Left kidney (tissue), 2 donors: ENCODE data around the gene PALLD. TPM values are rescaled to one million over a fixed set of nuclear protein-coding genes. Genes with fewer than 3 reads are reported as not detected.
A peak's percentile ranks its signal among the peaks of the same experiment; 100 is the strongest.

ENCODE experiments used
- DNase-seq: peaks from one replicate; pipeline ENCODE4 v3.0.0-alpha.2; 2013
- polyA plus RNA-seq: library from polyadenylated mRNA; unstranded; fragments of 120-200 nt; gene quantifications from one replicate; pipeline ENCODE4 v1.2.1, GENCODE V29; 2013; ENCODE audit not compliant: insufficient read length

PALLD gene
- polyA plus RNA-seq, 1 donor = 203 TPM

DNA sequence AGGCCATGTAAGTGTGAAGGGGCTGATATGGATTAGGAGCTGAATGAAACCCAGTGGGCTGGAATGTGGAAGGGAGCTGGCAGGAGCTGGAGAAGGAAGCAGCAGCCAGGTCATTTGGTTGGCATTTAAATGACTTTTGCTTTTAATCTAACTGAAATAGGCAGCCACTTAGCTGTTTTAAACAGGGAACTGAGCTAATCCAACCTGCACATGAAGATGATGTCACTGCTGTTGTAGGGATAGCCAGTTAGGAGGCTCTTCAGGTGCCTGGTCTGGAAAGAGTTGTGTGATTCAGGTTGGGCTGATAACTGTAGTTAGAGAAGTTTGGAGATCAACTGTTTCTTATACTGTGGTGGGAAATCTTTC lies 122.4 kb downstream of the PALLD start:
- DNase-seq = no peak

DNA sequence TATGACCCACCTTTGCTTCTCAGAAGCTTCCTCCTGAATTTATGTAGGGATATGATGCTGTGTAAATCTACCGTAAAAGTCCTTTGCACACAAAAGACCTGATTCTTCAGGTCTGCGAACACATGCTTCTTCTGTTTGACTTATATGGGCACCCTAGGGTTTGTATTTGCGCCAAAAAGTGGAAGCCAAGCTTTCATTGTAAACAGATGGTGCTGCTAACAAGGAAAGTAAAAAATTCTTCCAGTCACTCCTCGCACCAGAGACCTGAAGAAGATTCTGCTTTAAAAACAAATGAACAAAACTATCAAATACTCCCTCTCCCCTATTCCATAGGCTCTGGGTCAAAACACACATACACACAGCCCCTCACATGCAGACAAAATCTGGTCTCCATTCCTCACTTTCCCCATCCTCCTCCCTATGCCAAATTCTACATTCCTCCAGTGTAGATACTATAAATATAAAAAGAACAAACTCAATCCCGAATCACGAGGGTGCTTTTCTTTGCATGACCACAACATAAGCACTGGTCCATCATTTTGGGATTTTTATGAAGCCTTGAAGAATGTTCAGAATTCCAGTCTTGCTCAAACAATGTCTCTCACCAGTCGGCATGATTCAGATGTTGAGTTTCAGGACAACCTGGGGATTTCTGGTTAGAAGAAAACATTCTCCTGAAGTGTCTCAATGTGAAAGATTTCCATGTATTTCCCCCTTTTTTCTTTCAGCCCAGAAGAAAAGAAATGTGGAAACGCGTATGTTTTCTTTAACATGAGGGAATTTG lies 125.1 kb downstream of the PALLD start:
- no peak for DNase-seq

DNA sequence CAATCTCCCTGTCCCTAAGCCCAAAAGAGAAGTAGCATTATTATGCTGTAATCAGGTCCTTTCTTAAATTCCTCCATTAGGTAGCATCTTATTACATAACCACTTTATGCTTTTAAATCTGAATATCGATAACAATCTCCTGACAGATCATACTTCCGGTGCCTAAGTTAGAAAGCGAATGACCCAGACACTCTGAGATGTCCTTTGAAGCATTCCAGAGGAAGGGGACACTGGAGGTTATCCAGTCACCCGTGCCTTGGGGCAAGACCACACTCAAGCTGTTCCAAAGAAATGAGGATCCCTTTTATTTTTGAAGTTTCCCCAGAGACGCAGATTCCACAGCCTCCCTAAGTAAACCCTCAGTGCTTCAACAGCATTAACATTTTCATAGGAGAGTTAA lies 125.7 kb downstream of the PALLD start:
- no peak for DNase-seq

DNA sequence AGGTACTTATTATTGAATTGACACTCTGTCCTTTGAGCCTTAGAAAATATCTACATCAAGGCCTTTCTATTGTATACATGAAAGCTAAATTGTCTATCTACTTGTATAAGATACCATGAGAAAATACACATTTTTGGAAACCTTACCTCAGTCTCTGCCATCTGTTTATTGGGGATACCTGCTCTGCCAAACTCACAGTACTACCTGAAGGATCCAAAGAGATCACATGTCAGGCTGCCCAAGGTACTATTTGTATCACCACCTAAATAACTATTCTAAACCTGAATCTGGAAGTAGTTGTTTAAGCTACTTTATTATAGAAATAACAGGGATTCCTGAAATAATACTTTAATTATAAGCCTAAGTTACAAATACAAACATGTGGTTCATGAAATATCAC lies 126.2 kb downstream of the PALLD start:
- DNase-seq = no peak

DNA sequence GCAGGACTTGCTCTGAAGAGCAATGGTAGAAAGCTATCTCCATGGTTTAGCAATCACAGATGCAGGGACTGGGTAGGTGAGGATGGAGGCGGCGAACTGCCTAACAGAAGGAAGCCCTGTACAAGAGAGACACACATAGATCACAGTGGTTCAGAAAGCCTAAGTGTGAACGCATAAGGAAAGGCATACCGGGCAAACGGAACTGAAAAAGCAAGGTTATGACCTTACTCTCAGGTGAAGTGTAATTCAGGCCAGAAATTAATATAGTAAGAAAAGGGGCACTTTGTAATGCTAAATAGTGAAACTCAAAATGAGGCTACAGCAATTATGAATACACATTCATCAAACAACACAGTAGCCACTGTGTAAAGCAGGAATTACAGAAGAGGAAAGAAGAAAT lies 126.6 kb downstream of the PALLD start:
- no peak for DNase-seq

DNA sequence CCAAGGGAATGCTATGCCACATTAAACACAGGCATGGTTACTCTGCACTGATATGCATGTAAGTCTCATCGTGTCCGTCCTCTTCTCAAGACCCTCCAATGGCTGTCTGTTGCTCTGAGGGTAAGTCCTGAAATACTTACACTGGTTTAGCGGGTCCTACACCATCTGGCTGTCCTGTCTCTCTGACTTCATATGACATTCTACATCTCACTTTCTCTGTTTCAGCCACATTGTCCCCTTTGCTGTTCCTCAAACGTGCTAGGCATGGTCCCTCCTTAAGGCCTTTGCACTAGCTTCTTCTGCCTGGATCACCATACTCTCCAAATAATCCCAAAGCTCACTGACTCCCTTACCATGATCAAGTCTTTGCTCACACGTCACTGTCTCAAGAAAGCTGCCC lies 131.4 kb downstream of the PALLD start:
- DNase-seq = no peak

DNA sequence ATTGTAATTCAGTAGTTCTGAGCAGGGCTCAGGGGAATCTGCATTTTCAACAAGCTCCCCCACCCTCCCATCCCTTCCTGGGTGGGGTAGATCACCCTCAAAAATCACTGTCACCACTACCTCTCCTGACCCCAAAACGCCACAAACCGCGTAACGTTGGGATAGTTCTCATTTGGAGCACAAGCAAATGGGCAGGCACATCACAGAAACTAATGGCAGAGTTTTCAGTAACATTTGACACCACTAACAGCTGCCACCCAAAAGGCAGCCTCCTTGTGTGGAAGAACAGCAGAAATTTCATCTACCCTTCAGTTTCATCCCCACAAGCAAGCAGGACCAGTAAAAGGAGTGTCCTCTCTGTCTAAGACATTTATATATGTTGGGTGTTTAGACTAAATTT lies 132.7 kb downstream of the PALLD start:
- no peak for DNase-seq

DNA sequence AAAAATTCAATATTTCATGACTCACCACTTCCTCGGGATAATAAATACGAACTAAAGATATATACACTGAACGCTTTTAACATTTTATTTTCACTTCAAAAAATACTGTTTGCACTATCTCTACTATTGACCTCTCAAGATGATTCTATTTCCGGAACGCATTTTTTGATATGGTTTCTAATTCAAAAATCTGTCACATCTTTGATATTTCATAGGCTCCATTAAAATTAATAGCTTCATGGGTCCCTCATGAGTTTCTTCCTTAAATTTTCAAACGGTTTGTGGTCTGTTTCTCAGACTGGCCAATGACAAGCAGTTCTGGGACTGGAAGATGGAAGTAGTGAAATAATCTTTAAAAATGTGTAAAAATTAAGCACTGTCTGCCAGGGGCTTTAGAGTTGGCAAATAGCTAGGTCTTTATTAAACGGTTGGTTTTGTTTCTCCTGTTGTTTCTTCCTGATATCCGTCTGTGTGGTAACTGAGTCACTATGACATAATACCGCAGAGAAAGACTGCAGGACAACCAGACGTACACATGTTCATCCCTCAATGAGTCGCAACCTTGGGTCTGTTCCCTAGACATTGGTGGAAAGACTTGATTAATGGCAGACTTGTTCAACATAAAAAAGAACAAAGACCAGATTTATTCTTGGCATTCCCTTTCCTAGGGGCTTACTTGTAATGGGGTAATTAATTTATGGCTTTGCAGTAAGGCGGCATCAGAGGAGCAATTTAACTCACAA lies 133.8 kb downstream of the PALLD start:
- DNase-seq = no peak

DNA sequence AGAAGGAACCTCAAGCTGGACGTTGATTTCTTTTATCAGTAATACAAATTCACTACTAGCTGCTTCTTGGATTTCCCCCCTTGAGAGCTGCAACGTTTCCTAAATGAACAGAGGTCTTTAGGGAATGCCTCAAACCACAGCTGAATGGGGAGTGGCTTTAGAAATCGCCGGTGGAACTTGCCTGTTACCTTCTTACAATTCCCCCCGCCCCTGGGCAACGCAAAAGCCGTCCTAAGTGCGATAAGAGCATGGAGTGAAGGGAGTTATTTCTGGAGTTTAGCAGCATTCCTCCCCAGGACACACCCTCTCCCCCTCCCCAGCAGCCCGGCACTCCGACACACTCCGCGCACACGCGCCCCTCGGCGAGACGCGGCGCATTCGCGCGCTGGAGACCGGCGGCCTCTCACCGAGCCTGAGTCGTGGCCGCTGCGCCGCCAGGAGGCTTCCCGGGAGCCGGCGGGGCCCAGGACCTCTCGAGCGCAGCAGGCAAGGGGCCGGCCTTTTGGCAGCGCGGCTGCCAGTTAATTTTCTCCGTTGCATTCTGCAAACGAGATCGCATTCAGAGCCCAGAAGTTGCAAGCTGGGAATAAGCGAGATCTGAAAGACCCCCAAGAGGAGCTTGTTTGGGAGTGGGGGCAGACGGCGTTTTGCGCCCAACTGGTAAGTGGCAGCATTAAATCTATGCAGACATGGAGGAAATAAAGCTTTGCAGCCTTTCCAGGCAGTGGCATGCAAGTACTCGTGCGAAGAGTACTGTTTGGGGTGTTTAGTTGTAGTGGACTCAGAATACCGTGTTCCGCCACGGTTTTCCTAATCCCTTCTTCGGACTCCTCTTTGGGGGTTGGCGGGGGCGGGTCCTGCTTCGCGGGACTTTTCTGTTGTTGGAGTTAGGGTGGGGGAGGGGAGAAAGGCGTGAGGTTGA lies 134.7 kb downstream of the PALLD start:
- peak; percentile 80 for DNase-seq

DNA sequence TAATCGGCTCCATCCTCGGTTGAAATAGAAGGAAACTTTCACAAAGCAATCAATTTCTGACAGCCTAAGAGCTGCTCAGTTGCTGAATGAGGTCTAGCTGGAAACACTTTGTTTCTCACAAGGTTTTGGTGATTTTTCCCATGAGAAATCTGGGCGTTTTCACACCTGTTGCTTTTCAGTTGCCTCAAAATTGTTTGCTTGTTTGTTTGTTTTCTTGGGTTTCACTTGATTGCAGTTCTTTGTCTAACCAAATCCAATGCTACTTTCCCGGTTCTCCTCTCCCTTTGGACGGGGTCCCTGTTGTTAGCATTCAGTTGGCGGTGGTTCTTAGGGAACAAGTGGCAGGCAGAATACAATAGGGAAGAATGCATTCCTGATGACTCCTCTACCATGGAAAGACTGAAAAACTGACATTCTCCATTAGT lies 135.5 kb downstream of the PALLD start:
- DNase-seq = no peak

DNA sequence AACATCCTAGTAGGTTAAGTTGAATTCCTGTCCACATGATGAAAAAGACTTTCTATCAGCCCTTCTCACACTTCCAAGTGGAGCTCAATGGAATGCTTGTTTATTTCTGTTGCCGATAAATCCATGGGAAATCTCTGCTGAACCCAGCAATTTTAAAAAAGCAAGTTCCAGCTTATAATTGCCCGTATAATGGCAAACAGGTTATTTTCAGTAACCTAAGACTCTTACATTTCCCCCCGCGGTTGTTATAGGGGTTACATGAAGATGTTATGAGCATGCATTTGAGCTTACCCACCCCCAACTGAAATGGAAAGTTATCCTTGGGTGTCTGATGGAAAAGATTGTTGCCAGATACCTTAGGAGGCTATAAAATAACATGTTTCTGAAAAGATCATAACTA lies 136.2 kb downstream of the PALLD start:
- no peak for DNase-seq

DNA sequence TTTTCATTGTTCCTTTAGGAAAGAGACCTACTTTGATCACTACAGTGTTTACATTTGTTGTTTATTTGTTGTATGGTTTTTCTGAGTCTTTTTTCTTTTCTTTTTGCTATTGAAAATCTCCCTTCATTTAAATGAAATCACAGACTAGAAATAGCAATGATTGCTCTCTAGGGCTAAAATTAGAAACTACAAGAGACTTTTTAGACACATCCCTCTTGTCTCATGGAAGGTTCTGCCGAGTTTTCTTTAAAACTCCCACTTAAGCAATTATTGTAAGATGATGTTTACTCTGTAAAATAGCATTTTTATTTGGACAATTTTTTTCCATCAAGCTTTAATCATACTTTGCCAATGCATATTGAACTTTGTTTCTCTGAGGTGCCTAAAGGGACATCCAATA lies 136.6 kb downstream of the PALLD start:
- DNase-seq = no peak

DNA sequence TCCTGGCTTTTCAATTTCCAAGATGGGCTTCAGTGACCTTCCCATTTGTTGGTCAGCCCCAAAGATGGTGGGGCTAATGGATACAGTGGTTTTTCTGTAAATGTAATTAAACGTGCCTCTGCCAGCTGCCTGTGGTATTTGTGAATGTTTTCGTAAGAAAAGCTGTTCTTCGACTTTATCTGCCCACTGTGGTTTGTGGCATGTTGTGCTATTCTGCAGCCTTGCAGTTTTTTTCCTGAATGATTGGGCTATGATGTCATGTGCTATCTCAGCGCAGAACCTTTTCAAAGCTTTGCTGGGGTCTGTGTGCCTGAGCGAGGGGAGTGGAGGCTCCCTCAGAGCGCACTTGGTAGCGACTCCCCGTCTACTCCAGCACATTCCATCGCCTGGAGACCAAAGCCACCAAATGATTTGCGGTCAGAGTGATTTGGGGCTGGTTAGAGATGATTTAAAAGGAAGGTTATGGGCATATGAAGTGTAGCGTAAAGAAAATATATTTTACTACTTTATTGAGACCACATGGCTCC lies 137.5 kb downstream of the PALLD start:
- DNase-seq = peak; percentile 74

DNA sequence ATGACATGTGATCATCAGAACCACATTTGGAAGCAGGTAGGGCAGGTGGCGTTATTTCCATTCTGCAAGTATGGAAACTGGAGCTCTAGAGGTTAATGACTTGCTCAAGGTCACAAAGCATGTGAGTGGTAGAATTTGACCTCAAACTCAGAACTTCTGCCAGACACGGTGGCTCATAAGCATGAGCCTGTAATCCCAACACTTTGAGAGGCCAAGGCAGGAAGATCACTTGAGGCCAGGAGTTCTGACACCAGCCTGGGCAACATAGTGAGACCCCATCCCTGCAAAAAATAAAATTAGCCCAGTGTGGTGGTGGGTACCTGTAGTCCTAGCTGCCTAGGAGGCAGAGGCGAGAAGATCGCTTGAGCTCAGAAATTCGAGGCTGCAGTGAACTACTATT lies 139.2 kb downstream of the PALLD start:
- no peak for DNase-seq

DNA sequence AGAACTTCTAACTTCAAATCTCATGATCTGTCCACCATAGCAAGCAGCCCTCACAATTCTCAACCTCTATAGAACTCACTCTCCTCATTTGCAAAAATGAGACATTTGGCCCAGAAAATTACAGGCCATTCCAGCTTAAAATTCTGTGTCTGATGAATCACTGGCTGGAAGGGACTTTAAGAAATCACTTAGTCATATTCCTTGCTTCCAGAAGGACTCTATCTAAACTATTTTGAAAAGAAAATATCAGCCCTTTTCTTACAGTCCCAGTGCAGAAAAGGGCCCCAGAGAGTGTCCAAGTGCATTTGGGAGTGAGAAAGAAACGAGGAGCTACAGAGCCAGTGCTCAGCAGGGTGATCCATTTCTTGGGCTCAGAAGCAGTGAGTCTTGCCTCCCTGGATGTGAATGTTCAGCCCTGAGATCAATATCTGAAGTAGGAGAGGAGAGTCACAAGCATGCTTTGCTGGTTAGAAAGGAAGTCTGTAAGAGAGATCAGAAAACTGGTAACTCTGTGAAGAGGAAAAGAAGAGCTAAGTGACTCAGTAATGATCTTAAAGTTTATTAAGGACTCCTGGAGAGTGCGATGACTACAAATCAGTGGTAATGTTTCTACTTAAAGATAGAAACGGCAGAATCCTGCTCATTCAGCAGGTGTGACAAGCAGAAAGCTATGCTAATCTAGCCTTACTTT lies 139.8 kb downstream of the PALLD start:
- no peak for DNase-seq

DNA sequence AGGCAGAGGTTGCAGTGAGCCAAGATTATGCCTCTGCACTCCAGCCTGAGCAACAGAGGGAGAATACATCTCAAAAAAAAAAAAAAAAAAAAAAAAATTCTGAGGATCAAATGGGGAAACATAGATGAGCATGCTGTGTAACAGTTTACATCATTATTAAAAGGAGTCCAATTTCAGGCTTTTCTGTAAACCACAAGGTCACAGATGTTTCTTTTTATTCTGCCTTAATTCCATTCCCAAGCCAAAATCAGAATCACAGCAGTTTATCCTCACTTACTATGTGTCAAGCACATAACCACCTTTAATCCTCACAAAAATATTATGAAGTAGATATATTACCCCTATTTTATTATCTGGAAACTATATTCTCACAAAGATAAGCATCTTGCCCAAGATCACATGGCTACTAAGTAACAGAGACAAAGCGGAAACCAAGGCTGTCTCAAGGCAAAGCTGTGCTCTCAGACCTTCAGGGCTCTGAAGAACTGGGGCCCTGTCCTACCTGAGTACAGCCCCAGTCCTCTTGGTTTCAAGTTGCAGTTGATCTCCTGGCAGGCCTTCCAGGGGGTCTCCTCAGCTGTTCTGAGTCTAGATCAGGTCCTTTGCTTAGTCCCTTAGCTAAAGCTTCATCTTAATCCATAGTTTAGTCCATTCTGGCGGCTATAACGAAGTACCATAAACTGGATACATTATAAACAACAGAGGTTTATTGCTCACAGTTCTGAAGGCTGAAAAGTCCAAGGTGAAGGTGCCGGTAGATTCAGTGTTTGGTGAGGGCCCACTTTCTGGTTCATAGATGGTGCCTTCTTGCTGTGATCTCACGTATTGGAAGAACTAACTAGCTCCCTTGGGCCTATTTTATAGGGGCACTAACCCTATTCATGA lies 141.3 kb downstream of the PALLD start:
- no peak for DNase-seq

DNA sequence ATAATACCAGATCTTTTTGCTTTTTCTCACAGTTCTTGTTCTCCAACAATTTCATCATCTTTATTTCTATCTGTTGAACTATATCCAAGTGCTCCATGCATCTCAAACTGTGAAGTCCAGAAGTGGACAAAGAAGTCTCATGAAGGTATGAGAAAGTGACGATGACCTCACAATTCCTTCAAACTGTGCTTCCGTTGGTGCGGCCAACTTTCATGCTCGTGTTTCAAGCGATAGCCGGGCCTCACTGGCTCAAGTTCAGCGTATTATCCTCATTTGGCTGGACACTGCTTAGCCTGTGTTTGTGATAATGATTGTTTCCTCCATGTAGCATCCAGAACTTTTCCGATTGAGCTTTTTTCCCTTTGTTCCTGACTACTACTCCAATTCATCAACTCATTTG lies 143.1 kb downstream of the PALLD start:
- DNase-seq = no peak

DNA sequence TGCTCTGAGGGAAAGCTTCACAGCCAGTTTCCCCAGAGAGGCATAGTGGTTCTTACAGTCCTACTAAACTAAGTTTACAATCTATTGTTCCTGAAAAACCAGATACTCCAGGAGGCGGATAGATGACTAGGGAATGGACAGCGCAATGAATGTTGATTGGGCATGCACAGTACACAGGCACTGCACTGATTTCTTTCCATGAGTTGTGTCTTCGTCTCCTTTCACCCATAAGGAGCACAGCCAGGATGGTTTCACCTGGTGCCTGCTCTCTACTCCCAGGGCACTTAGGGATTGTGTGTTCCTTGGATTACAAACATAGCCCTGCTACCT lies 144.9 kb downstream of the PALLD start:
- no peak for DNase-seq

DNA sequence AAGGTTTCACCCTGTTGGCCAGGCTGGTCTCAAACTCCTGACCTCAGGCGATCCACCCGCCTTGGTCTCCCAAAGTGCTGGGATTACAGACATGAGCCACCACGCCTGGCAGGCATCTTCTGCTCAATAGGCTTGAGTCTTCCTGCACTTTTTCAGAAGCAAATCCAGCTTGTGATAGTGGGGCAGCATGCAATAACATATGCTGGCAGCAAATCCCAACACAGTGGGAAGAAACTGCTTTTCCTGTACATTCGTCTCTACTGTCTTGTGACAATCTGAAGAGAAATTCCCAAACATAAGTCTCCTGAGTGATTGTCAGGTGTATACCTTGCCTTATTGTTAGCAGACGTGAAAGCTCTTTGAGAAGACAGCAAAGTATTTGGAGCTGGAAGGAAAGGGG lies 145.7 kb downstream of the PALLD start:
- no peak for DNase-seq

DNA sequence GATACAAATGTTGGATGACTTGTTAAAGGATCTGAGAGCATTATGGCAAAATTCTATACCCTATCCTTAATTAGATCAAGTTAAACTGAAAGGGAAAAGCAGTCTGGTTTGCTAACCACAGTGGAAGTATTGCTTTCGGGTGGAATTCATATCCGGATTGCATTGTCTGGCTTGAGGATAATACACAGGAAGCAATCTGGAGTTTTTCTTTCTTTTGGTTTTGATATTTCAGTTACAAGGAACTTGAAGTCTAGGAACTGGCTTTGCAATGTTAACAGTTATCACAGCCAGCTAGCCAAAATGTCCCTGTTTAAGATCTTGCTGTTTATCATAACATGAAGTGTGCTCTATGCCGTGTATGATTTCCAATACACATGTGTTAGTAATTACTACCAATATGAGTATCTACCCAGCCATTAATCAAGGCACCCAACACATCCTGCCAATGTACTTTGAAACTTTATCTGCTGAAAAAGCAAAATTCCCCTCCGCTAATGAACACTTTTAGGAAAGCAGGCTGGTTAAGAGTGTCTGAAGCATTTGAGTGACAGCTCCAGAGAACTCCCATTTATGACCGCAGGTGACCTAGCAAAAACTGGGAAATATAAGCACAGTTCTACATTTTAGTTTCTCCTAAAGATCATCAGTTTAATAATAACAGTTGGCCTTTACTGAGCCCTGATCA lies 146.4 kb downstream of the PALLD start:
- DNase-seq = no peak
